Measurements from ENCODE around the gene SUCO.

DNA sequence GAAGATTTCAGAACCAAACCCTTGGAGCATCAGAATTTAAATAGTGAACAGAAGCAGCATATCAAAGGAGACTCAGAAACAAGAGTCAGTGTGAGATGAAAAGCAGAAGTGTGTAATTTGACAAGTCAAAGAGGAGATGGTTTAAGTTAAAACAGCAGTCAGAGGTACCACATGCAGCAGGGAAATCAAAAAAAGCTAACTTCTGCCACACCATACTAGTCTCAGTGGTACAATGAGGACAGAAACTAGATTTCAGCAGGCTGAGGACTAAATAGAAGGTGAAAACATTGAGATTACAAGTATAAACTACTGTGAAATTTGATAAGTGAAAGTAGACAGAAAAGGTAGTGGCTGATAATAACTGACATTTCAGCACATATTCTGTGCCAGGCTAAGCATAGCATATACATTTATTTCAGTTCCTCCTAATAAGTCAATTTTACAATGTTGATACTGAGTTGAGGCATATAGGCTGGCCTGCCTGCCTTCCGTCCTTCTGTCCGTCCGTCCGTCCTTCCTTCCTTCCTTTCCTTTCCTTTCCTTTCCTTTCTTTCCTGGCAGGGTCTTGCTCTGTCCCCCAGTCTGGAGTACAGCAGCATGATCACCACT lies 12.6 kb downstream of the SUCO start:
- TF ChIP-seq, protein P1, sequence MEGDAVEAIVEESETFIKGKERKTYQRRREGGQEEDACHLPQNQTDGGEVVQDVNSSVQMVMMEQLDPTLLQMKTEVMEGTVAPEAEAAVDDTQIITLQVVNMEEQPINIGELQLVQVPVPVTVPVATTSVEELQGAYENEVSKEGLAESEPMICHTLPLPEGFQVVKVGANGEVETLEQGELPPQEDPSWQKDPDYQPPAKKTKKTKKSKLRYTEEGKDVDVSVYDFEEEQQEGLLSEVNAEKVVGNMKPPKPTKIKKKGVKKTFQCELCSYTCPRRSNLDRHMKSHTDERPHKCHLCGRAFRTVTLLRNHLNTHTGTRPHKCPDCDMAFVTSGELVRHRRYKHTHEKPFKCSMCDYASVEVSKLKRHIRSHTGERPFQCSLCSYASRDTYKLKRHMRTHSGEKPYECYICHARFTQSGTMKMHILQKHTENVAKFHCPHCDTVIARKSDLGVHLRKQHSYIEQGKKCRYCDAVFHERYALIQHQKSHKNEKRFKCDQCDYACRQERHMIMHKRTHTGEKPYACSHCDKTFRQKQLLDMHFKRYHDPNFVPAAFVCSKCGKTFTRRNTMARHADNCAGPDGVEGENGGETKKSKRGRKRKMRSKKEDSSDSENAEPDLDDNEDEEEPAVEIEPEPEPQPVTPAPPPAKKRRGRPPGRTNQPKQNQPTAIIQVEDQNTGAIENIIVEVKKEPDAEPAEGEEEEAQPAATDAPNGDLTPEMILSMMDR (optimal IDR thresholded peaks at IDR 0.05 in 1 of 3, IDR thresholded peaks at IDR 0.05 in 1 of 3, conservative IDR thresholded peaks at IDR 0.05 in 1 of 3; ENCODE audit: extremely low read depth in 1 of 3, insufficient read depth in 2 of 3, low read length in 3 of 3) = no peak
- no peak for TF ChIP-seq EZH2 (IDR thresholded peaks at IDR 0.05; ENCODE audit: low read length)

Measured in keratinocyte (primary cell).